HG03520 (cell line): Measurements from ENCODE around the gene CCND2.

ENCODE experiments used
- ATAC-seq: cut with Tn5 transposase; IDR thresholded peaks from one replicate; pipeline ENCODE4 v1.9.1; 2021; ENCODE audit warnings: mild to moderate bottlenecking, moderate library complexity; ENCODE audit not compliant: unreplicated experiment

Gene CCND2

DNA sequence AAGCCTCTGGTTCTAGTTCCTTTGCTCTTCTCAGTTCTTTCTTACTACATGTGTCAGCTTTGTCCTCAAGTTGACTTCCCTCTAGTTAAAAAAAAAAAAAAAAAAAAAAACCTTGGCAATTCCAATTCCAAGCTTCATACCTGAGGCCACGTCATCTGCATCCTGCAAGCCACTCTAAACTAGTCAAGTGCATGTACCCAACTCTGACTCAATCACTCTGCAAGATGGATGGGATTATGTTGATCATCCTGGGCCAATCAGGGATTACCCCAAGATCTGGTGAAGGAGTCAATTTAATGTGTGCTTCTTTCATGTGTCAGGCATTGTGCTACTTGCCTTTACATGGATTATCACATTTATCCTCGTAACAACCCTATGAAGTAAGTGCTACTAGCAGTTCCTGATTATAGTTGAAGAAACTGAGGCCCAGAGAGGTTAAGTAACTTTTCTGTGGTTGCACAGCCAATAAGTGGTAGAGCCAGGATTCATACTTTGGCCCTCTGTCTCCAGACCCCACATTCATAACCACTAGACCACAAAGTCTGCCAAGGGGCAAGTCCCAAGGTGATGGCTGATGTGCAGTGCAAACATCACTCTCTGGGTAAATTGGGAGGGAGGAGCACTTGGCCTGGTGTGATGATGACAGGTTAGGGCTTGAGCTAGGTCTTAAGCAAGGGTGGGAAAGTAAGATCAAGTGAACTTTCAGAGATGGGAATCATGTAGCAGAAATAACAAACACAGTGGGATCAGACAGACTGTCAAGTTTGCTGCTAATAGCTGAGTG lies 17.3 kb upstream of the CCND2 start:
- ATAC-seq = no peak

DNA sequence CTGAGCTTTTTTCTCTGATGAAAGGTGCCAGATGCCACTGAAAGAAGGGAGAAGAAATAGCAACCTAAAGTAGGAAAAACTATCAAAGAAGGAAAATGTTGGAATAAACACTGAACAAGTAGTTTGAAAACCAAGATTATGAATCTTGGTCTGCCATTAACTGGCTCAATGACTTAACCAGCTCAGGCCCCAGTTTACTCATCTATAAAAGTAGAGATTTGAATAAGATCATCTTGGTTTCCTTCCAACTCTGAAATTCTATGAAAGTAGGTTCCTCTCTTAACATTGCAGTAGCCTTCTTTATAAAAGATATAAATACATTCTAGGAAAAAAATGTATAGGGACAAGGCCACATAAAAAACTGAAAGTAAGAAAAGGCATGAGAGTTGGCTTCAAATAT lies 16.1 kb upstream of the CCND2 start:
- no peak for ATAC-seq

DNA sequence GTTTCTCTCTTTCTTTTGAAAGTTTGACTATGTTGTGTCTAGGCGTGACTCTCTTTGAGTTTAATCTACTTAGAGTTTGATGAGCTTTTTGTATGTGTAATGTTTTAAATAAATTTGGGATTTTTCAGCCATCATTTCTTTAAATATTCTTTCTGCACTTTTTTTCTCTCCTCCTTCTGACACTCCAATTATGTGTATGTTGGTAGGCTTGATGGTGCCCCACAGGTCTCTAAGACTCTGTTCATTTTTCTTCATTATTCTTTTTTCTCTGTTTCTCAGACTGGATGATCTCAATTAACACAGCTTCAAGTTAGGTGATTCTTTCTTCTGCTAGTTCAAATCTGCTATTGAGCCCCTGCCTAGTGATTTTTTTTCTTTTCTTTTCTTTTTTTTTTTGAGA lies 14.5 kb upstream of the CCND2 start:
- ATAC-seq = no peak

DNA sequence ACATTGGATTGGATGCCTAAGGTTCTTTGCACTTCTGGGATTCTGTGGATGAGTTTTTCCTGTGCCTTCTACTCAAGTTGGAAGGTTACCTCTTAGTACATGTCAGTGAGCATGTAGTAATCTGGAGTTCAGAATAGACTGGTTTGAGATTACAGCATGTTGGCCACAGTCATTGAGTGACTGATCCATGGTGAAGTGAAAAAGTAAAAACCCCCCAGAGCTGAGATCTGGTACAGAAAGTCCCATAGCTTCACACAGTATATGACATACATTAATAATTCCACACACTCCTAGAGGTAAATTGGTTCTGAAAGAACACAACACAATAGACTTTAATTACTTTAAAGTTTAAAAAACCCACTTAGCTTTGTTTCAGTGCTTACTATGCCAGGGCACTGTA lies 11.9 kb upstream of the CCND2 start:
- no peak for ATAC-seq

DNA sequence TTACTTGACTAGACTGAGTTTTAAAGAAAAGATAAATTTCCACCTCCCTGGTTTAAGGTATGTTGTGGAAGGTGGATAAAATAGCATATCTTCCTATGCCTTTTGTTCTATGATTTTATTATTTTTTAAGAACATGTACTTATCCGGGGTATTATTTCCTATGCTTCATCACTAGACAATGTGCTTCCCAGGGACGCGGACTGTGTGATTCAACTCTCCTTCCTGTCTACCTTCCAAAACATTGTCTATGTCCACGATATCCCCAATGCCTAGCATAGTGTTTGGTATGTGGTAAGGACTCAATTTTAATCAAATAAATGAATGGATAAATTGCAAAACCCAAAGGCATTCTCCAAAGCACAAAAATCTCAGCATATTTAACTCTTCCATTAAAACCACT lies 8.3 kb upstream of the CCND2 start:
- ATAC-seq = no peak

DNA sequence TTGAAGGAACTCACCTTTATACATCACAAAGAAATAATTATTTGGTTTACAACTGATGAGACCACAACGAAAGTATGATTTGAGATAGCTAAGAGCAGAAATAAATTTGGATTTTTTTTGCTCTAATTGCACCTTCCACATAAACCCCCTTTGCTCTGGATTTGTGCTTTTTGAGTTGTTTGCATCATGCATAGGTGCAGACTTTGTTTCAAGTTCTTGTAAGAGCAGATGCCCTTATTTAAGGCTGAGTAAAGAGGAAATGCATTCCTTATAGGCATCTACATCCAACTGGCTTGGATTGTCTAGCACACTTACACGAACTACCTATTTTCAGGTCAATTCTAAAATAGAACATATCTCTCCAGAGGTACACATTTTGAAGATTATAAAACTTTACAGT lies 6.6 kb upstream of the CCND2 start:
- ATAC-seq = no peak

DNA sequence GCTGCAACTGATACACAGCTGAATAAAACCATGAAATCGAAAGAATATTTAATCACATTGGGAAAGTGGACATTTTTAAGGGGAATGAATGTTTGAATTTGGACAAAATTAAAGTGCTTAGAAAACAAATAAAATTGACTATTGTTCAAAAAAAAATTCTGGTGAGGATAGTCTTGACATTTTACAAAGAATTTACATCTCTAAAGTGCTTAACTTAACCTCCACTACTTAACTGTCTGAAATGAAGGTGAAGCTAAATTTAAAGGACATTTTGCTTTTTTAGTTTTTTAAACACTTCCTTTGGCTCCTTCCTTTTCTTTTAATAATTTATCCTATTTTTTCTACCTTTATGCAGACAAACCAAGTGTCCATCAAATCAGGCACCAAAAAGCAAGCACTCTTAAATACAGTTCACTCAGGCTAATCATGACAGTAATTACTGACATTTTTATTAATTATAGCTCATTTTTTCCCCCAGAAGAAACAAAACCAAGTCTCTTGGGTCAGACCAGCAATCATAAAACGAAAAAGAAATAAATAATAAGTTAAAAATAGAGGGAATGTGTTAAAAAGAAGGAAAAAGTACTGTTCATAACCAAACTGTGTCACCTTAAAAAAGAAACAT lies 5.7 kb upstream of the CCND2 start:
- ATAC-seq = no peak

DNA sequence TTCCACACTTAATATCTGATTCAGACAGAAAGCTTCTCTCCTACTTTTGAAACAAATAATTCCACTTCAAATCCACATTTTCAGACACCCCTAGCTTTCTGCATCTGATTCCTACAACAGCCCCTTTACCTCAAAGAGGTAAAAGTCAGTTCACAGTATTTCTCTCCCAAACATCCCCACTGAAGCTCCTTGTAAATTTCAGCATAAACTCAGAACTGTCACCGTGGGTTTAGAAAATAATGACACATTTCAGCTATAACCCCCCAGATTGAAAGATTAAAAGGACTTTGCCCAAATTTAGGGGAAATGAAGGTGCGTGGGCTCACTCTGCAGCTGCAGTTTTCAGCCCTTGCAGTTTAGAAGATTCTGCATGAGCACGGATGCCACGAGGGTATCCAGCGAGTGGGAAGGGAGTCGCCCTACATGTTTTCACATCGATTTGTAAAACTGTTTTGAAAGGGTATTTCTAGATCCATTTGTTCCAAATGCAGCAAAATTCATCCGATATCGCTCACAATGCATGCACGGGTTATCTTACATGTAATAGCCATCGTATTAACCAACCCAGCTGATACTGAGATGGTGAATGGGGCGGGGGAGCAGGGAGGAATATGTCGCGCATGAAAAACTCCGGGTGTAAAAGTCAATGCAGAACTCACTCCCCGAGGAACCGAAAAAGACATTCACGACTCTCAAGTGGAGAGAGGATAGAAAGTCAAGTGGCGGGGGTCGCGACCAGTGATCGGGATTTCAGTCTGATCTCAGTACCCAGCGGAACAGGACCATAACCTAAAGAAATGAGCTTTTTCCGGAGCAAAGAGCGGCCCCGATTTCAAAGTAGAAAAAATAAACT lies 5.0 kb upstream of the CCND2 start:
- no peak for ATAC-seq

DNA sequence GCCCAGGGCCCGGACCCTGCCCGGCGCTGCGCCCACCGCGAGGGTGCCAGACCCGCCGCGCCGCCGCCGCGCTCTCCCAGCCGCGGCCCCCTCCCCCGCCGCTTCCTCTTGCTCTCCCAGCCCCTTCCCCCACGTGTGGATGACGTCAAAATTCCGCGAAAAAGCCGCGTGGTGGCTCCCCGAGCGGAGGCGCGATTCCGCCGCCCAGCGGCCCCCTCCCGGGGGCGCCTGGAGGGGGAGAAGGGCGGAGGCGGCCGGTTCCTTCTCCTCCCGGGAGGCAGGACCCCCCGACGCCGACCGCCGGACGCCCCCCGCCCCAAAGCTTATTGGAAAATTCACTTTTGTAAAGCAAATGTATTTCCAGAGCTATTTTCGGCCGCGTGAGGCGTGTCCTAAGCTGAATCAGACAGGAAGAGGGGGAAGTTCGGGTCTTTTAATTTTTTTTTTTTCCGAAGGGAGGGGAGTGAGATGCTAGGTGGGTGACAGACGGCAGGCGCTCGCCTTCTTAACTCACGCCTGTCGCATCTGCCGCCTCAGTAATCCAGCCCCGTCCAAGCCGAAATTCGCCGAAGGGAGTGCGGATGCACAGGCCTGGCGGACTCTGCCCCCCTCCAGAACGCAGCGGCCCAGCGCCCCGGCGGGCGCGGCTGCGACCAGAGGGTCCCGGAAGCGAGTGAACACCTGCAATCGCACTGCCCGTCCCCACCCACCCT lies 4.1 kb upstream of the CCND2 start:
- ATAC-seq = no peak

DNA sequence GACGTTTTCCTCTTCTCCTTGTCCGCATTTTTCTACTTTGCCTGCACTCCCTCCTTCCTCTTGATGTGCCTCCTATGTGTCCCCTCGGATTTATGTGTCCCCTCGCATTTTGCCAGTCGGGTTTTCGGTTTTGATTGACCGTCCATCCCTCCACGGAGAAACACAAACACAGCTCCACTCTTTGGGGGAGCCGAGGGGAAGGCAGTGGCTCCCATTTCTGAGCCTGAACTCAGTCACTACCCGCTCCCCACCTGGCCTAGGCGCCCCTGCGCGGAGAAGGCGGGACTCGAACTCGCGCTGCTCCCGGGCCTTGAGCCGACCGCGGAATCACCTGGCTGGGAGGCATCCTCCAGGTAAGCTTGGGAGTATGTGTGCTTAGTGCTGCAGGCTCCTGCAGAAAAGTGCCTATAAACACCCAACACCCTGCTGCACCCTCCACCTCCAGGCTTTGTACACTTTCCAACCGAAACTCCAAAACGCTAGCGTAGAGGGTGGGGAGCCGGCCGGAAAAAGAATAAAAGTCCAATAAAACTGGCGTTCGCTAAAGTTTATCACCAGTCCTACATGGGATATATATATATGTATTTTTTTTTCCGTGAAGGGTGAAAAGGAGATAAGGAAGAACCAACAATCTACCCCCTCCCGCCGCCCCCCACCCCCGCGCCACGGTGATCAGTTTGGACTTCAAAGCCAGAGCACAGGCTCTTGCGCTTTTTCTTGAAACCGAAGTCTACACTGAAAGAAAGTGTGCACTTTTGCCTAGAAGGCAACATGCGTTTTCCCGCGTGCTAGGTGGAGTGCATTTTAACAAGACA lies 3.3 kb upstream of the CCND2 start:
- ATAC-seq = no peak

DNA sequence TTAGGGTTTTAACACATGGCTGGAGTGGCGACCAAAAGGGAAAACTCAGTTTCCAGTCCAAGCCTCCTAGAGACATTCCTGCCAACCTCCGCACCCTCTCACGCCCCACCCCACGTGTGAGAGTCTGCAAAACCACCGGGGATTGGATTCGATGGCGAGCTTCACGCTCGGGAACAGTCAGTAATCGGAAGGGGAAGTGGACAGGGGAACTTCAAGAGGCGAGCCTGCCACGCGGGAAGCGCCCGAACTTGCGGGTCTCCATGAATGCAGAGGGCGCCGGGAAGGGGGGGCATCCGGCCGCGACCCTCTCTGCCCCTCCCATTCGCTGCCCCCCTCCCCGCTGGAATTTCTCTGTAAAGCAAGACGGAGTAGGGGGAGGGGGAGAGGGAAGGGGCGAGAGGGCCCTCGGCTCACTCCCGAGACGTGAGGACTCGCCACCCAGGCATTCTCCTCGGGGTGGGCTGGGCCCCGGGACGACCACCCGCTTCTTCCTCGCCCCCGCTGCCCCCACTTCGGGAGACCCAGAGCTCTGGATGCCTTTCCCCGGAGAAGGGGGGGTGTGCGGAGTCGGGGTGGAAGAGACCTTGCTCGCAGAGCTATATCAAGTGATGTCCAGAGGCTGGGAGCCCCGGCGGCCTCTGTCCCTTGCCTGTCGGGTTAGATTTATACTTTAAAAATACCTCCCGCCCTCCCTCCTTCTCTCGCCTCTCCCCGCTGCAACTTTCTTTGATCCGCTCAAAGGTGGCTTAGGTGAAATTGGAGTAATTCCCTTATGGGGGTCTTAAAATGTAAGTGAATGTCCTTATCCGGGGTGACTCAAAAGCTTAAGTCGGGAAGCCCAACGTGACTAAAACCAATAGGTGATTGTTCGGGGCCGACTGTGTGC lies 2.5 kb upstream of the CCND2 start:
- ATAC-seq = no peak

DNA sequence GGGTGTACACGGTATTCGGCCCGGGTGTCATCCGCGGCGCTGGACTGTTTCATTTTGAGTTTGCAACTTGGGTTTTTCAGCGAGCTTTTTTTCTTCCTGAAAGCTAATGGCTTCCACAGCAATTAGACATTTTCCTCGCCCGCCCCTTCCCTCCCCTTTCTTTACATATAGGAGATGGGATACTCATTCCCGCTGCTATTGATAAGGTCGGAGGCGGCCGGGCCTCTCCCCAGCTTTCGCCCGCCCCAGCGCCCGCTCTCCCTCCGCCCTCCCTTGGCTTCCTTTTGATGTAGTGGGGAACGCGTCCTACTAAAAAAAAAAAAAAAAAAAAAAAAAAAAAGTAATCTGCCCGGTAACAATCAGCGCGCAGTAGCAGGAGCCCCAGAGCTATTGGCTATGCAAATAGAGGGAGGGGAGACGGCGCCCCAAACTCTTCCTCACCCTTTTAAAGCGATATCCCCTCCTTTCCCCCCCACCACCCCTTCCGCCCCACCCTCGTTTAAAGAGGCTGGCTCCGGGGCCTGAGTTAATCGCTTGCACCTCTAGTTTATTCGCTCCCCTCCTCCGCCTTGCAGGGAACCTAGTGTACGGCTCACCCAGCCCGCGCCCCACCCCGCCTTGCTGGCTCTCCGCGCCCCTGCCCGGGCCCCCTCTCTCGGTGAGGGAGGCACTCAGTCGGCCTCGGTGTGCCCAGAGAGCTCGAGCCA lies 1.7 kb upstream of the CCND2 start:
- ATAC-seq = peak; percentile 42

DNA sequence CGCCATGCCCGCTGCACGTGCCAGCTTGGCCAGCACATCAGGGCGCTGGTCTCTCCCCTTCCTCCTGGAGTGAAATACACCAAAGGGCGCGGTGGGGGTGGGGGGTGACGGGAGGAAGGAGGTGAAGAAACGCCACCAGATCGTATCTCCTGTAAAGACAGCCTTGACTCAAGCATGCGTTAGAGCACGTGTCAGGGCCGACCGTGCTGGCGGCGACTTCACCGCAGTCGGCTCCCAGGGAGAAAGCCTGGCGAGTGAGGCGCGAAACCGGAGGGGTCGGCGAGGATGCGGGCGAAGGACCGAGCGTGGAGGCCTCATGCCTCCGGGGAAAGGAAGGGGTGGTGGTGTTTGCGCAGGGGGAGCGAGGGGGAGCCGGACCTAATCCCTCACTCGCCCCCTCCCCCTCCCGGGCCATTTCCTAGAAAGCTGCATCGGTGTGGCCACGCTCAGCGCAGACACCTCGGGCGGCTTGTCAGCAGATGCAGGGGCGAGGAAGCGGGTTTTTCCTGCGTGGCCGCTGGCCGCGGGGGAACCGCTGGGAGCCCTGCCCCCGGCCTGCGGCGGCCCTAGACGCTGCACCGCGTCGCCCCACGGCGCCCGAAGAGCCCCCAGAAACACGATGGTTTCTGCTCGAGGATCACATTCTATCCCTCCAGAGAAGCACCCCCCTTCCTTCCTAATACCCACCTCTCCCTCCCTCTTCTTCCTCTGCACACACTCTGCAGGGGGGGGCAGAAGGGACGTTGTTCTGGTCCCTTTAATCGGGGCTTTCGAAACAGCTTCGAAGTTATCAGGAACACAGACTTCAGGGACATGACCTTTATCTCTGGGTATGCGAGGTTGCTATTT lies 914 bp upstream of the CCND2 start:
- no peak for ATAC-seq

DNA sequence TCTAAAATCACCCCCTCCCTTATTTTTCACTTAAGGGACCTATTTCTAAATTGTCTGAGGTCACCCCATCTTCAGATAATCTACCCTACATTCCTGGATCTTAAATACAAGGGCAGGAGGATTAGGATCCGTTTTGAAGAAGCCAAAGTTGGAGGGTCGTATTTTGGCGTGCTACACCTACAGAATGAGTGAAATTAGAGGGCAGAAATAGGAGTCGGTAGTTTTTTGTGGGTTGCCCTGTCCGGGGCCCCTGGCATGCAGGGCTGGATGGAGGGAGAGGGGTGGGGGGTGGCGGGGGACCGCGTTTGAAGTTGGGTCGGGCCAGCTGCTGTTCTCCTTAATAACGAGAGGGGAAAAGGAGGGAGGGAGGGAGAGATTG lies 300 bp upstream of the CCND2 start:
- no peak for ATAC-seq

DNA sequence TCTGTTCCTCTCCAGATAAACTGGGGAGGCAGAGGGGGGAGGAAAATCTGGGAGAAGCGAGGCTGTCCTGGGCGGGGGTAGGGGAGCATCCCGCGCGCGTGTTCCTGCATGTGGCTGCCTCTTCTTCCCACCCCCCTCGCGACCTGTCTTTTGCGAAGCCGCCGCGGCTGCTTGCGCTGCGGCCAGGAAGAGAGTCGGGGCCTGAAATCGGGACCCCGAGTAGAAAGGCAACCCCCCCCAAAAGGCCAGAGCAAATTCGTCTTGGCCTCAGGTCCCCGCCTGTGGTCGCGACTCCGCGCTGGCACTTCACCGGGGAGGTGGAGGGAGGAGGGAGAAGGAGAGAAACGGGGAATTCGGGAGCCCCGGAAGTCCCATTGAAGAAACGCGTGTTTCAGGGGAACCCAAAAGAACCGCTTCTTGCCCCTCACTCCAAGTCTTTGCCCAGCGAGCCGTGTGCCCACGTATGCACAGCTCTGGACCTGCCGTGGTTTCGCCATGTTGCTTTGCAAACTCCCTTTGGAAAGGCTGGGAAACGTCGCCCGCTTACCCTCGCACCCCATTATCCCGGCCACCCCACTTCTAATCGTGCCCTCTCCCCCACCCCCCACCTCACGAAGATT lies 944 bp downstream of the CCND2 start:
- ATAC-seq = no peak

DNA sequence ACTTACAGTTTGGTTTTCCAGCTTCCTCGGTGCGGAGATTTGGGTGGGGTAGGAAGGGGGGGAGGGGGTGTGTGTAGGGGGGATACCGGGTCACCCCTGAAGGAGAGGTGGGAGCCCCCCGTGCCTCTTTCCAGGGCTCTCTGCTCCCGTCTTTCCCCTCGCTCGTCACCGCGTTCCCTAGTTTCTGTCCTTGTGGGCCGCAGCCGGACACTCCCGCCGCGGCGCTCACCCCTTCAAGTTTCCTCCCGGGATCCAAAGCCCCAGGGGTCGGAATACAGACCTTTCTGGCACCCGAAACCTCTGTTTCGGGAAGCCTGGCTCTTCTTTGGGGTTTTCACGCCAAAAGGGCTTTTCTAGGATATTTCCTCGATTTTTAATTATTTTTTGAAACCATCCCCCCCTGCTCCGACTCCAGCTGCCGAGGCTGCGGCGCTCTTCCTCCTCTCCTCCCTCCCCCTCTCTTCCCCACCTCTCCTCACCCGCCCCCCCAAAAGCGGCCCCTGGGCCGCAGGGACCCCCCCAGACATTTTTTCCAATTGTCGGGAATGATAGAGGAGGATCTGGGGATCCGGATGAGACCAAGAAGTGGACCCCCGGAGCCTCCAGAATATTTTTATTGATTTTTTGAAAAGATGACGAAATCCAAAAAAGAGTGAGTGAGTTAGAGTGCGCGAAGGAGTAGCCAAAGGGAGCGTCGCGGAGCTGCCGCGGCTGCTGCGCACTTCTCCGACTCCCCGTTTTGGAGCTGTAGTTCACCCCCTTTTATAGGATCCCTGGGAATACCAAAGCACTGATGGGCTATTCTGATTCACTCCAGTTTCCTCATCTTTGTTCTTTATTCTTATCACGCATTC lies 1.7 kb downstream of the CCND2 start:
- no peak for ATAC-seq

DNA sequence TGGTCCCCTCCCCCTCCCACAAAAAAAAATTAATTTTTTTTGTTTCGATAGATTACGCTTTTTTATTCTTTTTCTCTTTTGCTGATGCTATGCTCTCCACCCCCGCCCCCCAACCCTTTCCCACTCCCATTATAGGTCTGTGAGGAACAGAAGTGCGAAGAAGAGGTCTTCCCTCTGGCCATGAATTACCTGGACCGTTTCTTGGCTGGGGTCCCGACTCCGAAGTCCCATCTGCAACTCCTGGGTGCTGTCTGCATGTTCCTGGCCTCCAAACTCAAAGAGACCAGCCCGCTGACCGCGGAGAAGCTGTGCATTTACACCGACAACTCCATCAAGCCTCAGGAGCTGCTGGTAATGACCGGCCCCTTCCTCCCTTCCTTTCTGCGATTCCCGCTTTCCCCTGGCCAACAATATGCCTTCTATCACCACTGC lies 2.3 kb downstream of the CCND2 start:
- ATAC-seq = no peak
